GM12878 (cell line): Measurements from ENCODE around the gene ELN. TPM values are rescaled to one million over a fixed set of nuclear protein-coding genes. Genes with fewer than 3 reads are reported as not detected.

Source experiments
- BCLAF1 ChIP-seq: fragments of 450-650 bp; IDR thresholded peaks from 2 replicates; pipeline ENCODE4 v1.6.1; 2017; ENCODE audit warnings: antibody characterized with exemption, mild to moderate bottlenecking, moderate library complexity
- CEBPZ ChIP-seq: fragments of 150-350 bp; IDR thresholded peaks from 2 replicates; pipeline ENCODE4 v1.6.1; 2016; ENCODE audit warnings: low read depth, low read length
- CUX1 ChIP-seq: IDR thresholded peaks from 2 replicates; pipeline ENCODE4 v1.6.1; 2012; ENCODE audit warnings: improper control_type of control experiment, low read depth, low read length; ENCODE audit not compliant: insufficient replicate concordance
- E4F1 ChIP-seq: fragments of 450-650 bp; IDR thresholded peaks from 2 replicates; pipeline ENCODE4 v1.6.1; 2018; ENCODE audit warnings: borderline replicate concordance, mild to moderate bottlenecking; ENCODE audit not compliant: partially characterized antibody
- EED ChIP-seq: sonication (generic); IDR thresholded peaks from 2 replicates; pipeline ENCODE4 v1.6.1; 2016; ENCODE audit warnings: antibody characterized with exemption, low read depth
- FOXM1 ChIP-seq: IDR thresholded peaks from 2 replicates; pipeline ENCODE4 v1.6.1; 2012; ENCODE audit warnings: low read depth, mild to moderate bottlenecking, inconsistent platforms, low read length, moderate library complexity
- KLF5 ChIP-seq: fragments of 450-650 bp; IDR thresholded peaks from 2 replicates; pipeline ENCODE4 v1.6.1; 2014; ENCODE audit warnings: mild to moderate bottlenecking; ENCODE audit not compliant: partially characterized antibody
- NFXL1 ChIP-seq: fragments of 450-650 bp; IDR thresholded peaks from 2 replicates; pipeline ENCODE4 v1.6.1; 2017; ENCODE audit warnings: antibody characterized with exemption, mild to moderate bottlenecking, borderline replicate concordance
- PAX5 ChIP-seq: IDR thresholded peaks from 2 replicates; pipeline ENCODE4 v1.6.1; 2011; ENCODE audit warnings: low read depth, low read length, borderline replicate concordance
- POLR2AphosphoS2 ChIP-seq: IDR thresholded peaks from 2 replicates; pipeline ENCODE4 v1.6.1; 2011; ENCODE audit warnings: low read depth, mild to moderate bottlenecking, low read length, improper control_type of control experiment, moderate library complexity
- SIN3A ChIP-seq: IDR thresholded peaks from 2 replicates; pipeline ENCODE4 v1.6.1; 2012; ENCODE audit warnings: low read depth, low read length, improper control_type of control experiment
- SMAD1 ChIP-seq: fragments of 450-650 bp; IDR thresholded peaks from 2 replicates; pipeline ENCODE4 v1.6.1; 2018; ENCODE audit warnings: mild to moderate bottlenecking, low read depth; ENCODE audit not compliant: partially characterized antibody
- SP1 ChIP-seq: IDR thresholded peaks from one replicate; pipeline ENCODE4 v1.6.1; 2011; ENCODE audit warnings: low read depth, low read length
- SPI1 ChIP-seq: IDR thresholded peaks from 2 replicates; pipeline ENCODE4 v1.6.1; 2011; ENCODE audit warnings: low read depth, mild to moderate bottlenecking, low read length, moderate library complexity, borderline replicate concordance; ENCODE audit not compliant: insufficient read depth
- STAT1 ChIP-seq: fragments of 450-650 bp; conservative IDR thresholded peaks from 2 replicates; pipeline ENCODE4 v1.6.1; 2014; ENCODE audit warnings: antibody characterized with exemption, mild to moderate bottlenecking
- polyA plus RNA-seq, 11 experiments: library from polyadenylated mRNA; depleted of rRNA in 4 of 11; unstranded in 6 of 11; stranded (reverse) in 5 of 11; fragments of >200 nt; fragmentation: Nextera tagmentation in 4 of 11; fragmentation: Illumina TruSeq in 1 of 11; extraction: Ambion mirVana in 4 of 11; extraction: Trizol in 1 of 11; gene quantifications; 1 replicate in 1 of 11; 2 replicates in 10 of 11; pipeline versions ENCODE4 v1.2.1 to v1.2.3, GENCODE V29; 2011 to 2016; ENCODE audit warnings: inconsistent platforms in 2 of 11, missing spikeins in 2 of 11, low read depth in 1 of 11
- total RNA-seq, 4 experiments: library from RNA; depleted of rRNA in 3 of 4; stranded (reverse); fragments of >200 nt in 3 of 4; fragmentation: Illumina TruSeq in 1 of 4; extraction: Trizol in 1 of 4; gene quantifications; 2 replicates each; pipeline versions ENCODE4 v1.2.1 to v1.2.3, GENCODE V29; 2013 to 2021

Gene ELN
- total and polyA plus RNA-seq, 10 of the 15 experiments (the other 5 are each of a cell fraction or from before 2014, with no cell fraction given) = 0.08 to 0.27 (median 0.23) TPM; not detected in 7

- TF ChIP-seq POLR2AphosphoS2 = 0 out of 2 replicates have a peak, but pooled peaks have one; percentile 22
- TF ChIP-seq EED = peak; percentile 67; the same call in 1 of the 2 replicates
- TF ChIP-seq FOXM1 = no peak
- peak; percentile 71 for TF ChIP-seq SPI1
- no peak for TF ChIP-seq STAT1
- TF ChIP-seq BCLAF1 = no peak
- TF ChIP-seq PAX5 = no peak
- TF ChIP-seq E4F1 = no peak
- TF ChIP-seq CEBPZ = no peak
- no peak for TF ChIP-seq KLF5
- no peak for TF ChIP-seq CUX1
- peak; percentile 58; the same call in 1 of the 2 replicates for TF ChIP-seq SIN3A
- TF ChIP-seq NFXL1 = no peak
- no peak for TF ChIP-seq SMAD1
- peak; percentile 15 for TF ChIP-seq SP1
Measured at GRCh38 chr7:74092964-74093471, 65.0 kb downstream of the ELN start (continued).
